Measurements from ENCODE around the gene HAUS8.

The HAUS8 gene

GRCh38 chr19:17073869-17074633 is 1.2 kb downstream of the HAUS8 start:
- peak overlapping the region; percentile 96 to 99 for H3K4me3 ChIP-seq
- H3K36me3 ChIP-seq = peaks cover 0 to 19% (median 0%) of the 10 kb centered on the region in 3 donors
- peak overlapping the region in 1 of 2 donors; percentile 83 for H3K27ac ChIP-seq
- H3K4me1 ChIP-seq = peaks cover 0 to 45% (median 33%) of the 10 kb centered on the region in 4 donors
- no peaks in the 10 kb centered on the region for H3K27me3 ChIP-seq
- TF ChIP-seq CTCF (IDR thresholded peaks at IDR 0.05) = no peak
- no peak for DNase-seq
- no peaks in the 10 kb centered on the region for H3K9me3 ChIP-seq
- intact Hi-C loops (cut with DNase I; ENCODE audit: low total_unique reads) = loop anchor here (5.0 to 10.0 kb wide), 2 partner anchors 73 to 161 kb away; no protein-coding TSS in a partner anchor

- peaks cover 0 to 17% (median 10%) of the 10 kb centered on the region in 4 donors for H3K4me1 ChIP-seq
- no peak for DNase-seq
- H3K9me3 ChIP-seq = no peaks in the 10 kb centered on the region
- no peaks in the 10 kb centered on the region for H3K27me3 ChIP-seq
- TF ChIP-seq CTCF (IDR thresholded peaks at IDR 0.05) = no peak
- H3K27ac ChIP-seq = no peak overlapping the region
- intact Hi-C loops (cut with DNase I; ENCODE audit: low total_unique reads) = loop anchor here (5.0 to 10.0 kb wide), 2 partner anchors 76 to 164 kb away; no protein-coding TSS in a partner anchor
- H3K36me3 ChIP-seq = peaks cover 0 to 37% (median 4%) of the 10 kb centered on the region in 3 donors
- no peak overlapping the region for H3K4me3 ChIP-seq
Observed at GRCh38 chr19:17070912-17071311, 4.3 kb downstream of the HAUS8 start.

- Histone ChIP-seq H3K36me3 (peaks cover 0 to 40% (median 4%) of the 10 kb centered on the region in 3 donors), H3K4me3 (no peak overlapping the region), H3K27ac (no peak overlapping the region), H3K27me3 (no peaks in the 10 kb centered on the region), H3K9me3 (no peaks in the 10 kb centered on the region), H3K4me1 (peaks cover 0 to 17% (median 10%) of the 10 kb centered on the region in 4 donors)
- intact Hi-C loops (cut with DNase I; ENCODE audit: low total_unique reads) = loop anchor here (5.0 to 10.0 kb wide), 2 partner anchors 77 to 164 kb away; no protein-coding TSS in a partner anchor
- TF ChIP-seq CTCF (IDR thresholded peaks at IDR 0.05) = no peak
- DNase-seq = no peak
Observed at GRCh38 chr19:17070421-17070820, 4.8 kb downstream of the HAUS8 start.

- Histone ChIP-seq H3K36me3 (peaks cover 0 to 40% (median 4%) of the 10 kb centered on the region in 3 donors), H3K27me3 (no peaks in the 10 kb centered on the region), H3K4me3 (no peak overlapping the region), H3K27ac (no peak overlapping the region), H3K9me3 (no peaks in the 10 kb centered on the region), H3K4me1 (peaks cover 0 to 9% (median 5%) of the 10 kb centered on the region in 4 donors)
- no peak for DNase-seq
- TF ChIP-seq CTCF (IDR thresholded peaks at IDR 0.05) = no peak
- intact Hi-C loops (cut with DNase I; ENCODE audit: low total_unique reads) = no loop called here
Observed at GRCh38 chr19:17069193-17069592, 6.1 kb downstream of the HAUS8 start.

- no peaks in the 10 kb centered on the region for H3K4me1 ChIP-seq
- DNase-seq = no peak
- TF ChIP-seq CTCF (IDR thresholded peaks at IDR 0.05) = no peak
- H3K9me3 ChIP-seq = peaks cover 0 to 9% (median 8%) of the 10 kb centered on the region in 3 donors
- H3K27ac ChIP-seq = no peak overlapping the region
- H3K27me3 ChIP-seq = no peaks in the 10 kb centered on the region
- intact Hi-C loops (cut with DNase I; ENCODE audit: low total_unique reads) = no loop called here
- no peak overlapping the region for H3K4me3 ChIP-seq
- H3K36me3 ChIP-seq = peaks cover 24 to 41% (median 26%) of the 10 kb centered on the region in 3 donors
Observed at GRCh38 chr19:17063428-17063827, 11.8 kb downstream of the HAUS8 start.
